ENCODE measurements around the gene SIDT2.
A peak's percentile ranks its signal among the peaks of the same experiment; 100 is the strongest.

Gene SIDT2

DNA sequence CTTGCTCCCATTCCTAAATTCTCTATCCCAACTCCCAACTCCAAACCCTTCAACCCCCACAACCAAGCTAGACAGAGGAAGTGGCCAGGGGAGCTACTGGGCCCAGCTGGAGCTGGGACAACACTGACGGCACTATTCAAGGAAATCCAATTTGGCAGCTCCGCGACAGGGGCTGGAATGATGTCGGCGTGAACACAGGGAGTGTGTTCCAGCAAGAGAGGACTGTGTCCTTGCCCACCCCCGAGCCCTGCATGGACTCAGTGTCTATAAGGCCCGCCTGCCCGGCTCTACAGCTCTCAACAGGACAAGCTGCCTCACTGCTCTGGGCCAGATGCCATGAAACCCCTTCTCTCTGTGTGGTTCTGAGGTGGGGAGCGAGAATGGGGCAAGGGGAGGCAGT is 42.0 kb downstream of the SIDT2 start:
- H3K4me3 ChIP-seq (ENCODE audit: low read depth, low read length) = no peak overlapping the region

GRCh38 chr11:117220999-117221774 is 42.6 kb downstream of the SIDT2 start:
- H3K4me3 ChIP-seq (ENCODE audit: low read depth, low read length) = no peak overlapping the region

DNA sequence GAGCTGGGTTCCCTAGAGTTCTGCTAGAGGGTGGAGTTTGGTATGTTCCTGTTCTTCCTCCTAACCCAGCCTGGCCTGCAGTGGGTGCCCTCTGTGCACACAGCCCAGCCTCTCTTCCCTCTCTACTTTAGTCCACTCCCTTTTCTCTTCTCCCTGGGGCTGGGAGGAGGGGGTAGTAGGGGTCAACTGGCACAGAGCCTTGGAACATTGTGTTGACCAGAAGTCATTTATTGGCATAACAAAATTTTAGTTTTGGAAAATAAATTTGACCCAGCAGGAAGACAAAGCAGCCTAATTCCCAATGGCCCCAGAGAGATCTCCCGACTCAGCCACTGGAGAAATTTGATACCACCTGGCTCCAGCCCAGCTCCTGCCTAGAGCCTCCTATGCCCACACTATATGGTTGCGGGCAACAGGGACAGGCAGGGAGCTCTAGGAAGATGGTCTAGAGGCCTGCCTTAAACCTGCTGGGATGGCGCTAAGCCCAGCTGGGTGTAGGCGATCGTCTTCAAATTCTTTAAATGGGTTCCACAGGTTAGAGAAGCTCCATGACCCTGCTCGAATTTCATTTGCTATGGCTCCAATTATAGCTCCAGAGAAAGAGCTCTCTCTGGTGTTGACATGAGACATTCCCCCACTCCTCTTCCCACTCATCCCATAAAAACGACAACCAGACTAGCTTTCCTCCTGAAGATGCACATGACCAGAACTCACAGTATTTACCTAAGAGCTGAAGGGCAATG is 43.4 kb downstream of the SIDT2 start:
- H3K4me3 ChIP-seq (ENCODE audit: low read depth, low read length) = no peak overlapping the region

DNA sequence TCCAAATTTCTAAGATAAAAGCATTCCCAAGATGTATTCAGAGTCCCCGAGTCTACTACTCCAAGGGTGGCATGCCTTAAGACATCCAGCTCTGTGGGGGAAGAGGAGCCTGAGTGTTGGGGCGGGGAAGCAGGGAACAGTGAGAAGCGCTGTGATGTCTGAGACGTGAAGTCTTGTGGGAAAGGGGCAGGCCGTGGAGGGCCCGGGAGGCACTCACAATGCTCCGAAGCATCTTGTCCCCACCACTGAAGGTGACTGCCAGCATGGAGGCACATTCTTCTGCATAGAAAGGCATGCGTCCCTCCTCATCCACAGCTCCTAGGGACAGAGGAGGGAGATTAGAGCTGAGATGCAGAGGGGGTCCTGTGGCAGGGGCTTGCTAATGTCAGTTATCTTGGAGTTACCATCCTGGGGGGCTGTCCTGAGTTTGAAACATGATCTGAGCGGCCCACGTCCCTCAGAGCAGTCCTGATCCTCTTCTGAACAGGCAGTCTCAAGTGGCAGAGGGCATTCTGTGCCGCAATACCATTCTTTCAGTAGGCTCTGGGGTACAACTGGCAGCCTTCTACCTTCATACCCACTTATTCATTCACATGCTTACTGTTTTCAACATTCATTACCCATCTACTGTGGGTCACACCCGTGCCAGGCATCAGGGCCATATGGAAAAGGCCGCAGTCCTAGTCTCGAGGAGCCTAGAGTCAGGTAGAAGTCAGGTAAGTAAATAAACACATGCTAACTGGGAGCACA is 44.6 kb downstream of the SIDT2 start:
- H3K4me3 ChIP-seq (ENCODE audit: low read depth, low read length) = no peak overlapping the region

- H3K4me3 ChIP-seq (ENCODE audit: low read depth, low read length) = no peak overlapping the region
These were observed 45.5 kb downstream of the SIDT2 start for GRCh38 chr11:117223741-117224689.

DNA sequence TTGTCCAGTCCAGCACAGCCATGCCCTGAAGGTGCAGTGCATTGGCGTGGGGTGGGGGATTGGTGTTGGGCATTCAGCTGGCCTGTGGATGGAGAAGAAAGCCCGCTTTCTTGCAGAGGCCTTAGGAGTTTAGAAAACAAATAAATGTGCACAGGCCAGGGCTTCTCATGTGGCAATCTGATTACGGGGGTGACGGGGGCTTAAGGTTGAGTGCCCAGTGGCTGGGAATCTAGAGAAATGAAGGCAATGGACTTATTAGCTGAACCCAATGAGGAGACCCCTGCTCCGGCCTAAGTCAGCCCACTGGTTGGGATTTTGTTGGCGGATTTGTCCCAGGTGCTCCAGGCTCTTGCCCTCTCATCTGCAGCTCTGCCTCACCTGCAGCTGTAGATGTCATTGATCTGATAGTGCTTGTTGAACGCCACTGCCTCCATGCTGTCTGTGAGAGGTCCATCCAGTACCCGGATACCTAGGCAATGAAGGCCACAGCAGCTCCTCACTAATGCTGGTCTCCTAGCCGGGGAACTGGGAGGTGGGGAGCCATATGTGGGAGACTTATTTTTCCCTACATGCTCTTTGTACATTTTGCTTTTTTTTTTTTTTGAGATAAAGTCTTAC is 47.1 kb downstream of the SIDT2 start:
- H3K4me3 ChIP-seq (ENCODE audit: low read depth, low read length) = no peak overlapping the region

DNA sequence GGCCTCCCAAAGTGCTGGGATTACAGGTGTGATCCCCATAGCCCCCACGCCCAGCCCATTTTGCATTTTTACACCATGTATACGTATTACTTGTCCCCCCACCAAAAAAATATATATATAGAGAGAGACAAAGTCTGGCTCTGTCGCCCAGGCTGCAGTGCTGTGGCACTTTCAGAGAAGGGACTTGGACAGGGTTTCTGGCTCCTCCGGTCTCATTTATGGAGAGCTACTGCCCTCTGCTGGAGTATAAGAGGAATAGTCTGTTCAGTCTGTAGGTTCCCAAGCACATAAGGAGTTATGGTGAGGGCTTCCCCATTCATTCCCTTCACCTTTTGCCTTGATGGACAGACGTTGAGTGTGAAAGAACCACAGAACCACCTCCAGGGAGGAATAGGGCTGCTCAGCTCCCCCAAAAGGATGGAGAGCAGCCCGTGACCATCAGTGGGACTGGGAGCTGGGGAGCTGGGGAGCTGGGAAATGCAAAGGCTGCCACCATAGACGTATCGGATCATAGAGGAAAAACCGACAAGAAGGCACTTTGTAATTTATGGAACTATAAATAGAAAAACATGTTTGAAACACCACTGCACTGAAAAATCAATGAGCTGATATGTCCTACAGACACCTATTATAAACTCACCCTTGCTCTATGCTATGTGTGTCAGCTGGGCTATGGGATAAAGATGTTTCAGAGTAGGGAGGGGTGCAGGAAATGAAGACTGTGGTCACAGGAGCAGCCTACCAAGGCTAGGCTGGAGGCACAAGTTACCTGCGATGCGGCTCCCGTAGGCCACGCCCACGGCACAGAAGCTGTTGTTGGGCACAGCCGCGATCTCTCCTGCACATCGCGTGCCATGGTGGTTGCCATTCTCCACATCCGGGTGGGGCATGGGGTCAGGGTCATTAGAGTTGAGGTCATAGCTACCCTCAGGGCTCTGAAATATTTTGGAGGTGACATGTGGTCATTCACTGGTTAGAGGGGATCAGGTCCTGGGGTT is 48.1 kb downstream of the SIDT2 start:
- H3K4me3 ChIP-seq (ENCODE audit: low read depth, low read length) = no peak overlapping the region

- H3K4me3 ChIP-seq (ENCODE audit: low read depth, low read length) = no peak overlapping the region
These were observed 49.5 kb downstream of the SIDT2 start for GRCh38 chr11:117228091-117228490.

DNA sequence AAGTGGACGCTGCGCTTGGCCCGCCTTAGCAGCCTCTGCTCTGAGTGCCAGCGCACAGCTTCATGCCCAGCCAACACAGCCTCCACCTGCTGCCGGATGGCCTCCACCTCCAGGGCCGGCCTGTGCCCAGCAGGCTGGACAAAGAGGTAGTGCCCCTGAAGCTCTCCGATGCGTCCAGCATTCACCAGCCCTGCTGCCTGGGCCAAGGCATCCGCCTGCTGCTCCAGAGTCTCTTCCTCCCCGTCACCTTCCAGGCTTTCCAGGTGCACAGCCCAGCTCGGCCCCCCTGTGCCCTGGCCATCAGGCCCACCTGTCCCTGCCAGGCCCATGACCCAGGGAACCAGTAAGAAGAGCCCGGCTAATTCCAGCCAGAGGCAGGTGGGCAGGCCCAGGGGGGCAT is 50.9 kb downstream of the SIDT2 start:
- no peak overlapping the region for H3K4me3 ChIP-seq (ENCODE audit: low read depth, low read length)

DNA sequence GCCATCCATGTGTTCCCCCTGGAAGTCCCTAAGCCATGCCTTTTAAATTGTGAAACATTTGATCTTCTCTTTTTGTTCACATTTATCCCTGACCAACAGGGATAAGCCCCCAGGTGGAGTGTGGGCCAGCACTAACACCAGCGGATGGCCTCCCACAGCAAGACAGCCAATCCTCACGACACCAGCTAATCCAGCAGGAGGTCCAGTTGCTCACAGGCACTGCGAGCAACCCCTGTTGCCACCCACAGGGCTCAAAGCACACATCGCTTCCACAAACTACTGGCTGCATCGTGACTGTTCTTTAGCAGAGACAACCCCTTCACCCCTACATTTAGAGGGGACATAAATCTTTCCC is 51.4 kb downstream of the SIDT2 start:
- no peak overlapping the region for H3K4me3 ChIP-seq (ENCODE audit: low read depth, low read length)

GRCh38 chr11:117230286-117230961 is 51.9 kb downstream of the SIDT2 start:
- H3K4me3 ChIP-seq (ENCODE audit: low read depth, low read length) = no peak overlapping the region

DNA sequence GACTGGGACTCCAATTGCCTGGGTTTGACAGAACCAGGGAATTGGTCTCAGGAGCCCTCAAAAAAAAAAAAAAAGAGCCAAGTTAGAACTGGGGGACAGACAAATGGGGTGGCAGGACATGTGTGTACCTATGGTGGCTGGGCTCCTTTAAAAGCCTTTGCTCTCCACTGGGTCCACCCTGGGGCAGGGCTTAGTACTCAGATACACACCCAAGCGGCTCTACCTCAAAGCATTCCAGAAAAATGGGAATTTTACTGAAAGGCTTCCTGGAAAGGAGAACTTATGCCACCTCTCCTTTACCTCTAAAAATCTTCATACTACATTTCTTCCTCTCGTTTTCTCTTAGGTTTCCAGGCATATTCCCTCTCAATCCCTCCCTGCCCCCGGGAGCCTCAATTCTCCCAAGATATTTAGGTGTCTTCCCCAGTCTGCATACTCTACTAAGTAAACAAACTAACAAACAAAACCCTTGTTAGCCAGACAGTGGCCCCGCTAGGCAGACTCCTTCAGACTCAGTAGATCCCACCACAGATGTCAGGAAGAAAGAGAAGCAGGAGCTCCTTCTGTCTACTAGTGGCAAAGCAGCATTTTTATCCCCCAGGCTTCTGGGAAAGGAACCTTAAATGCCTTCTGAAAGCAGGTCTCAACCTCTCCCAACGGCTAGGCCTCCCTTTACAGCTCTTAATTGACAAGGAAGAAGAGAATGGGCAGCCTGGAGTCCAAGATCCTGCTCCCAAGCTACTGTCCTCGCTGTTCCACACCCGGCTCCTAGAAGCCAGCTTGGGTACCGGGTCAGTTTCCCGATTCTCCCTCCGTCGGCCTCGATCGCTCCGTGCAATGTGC is 52.7 kb downstream of the SIDT2 start:
- H3K4me3 ChIP-seq (ENCODE audit: low read depth, low read length) = peak overlapping the region; percentile 89

DNA sequence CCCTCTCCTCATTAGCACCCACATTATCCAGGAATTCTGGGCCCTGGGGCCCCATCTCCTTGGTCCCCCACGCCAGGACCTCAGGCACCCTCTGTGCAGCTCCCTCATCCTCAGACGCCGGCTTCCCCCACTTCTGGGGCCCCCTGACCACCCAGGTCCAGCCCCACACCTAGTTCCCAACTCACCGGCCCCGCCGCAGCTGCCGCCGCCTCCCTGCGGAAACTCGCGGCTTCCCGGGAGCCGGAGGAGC is 53.2 kb downstream of the SIDT2 start, which contains the start of gene PCSK7:
Gene PCSK7, minus strand, starts transcription at position 232 of the 250 bp plus-strand sequence. CDS start 2,229 bp downstream, outside the sequence.
- H3K4me3 ChIP-seq (ENCODE audit: low read depth, low read length) = peak within 1 kb of the TSS; percentile 89

- peak within 1 kb of the TSS; percentile 89 for H3K4me3 ChIP-seq (ENCODE audit: low read depth, low read length)
These were observed 53.7 kb downstream of the SIDT2 start, which contains the start of gene RNF214 for GRCh38 chr11:117232092-117232878. Gene RNF214, plus strand, starts transcription at chr11:117232671. Its CDS starts 1,602 bp downstream, at chr11:117234273.

GRCh38 chr11:117232911-117233409 is 54.4 kb downstream of the SIDT2 start:
- peak overlapping the region; percentile 74 for H3K4me3 ChIP-seq (ENCODE audit: low read depth, low read length)

DNA sequence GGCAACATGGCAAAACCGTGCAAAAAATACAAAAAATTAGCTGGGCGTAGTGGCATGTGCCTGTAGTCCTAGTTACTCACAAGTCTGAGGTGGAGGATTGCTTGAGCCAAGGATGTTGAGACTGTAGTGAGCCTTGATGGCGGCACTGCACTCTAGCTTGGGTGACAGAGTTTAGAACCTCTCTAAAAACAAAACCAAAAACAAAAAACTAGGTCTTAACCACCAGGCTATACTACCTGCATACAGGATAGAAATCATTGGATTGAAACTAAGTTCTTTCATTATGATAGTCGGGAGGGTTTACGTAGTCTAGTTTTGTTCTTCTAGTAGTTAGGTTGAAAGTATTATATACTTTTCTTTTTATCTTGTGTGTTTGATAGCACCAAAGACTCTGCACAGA is 59.7 kb downstream of the SIDT2 start:
- H3K4me3 ChIP-seq (ENCODE audit: low read depth, low read length) = no peak overlapping the region

- no peak overlapping the region for H3K4me3 ChIP-seq (ENCODE audit: low read depth, low read length)
These were observed 60.8 kb downstream of the SIDT2 start for GRCh38 chr11:117239295-117239694.
